Stomach (tissue), 19 donors: ENCODE results near the gene TTLL12. TPM values are rescaled to one million over a fixed set of nuclear protein-coding genes. Genes with fewer than 3 reads are reported as not detected.

Source experiments
- DNase-seq, 2 donors: peaks; one replicate each; pipeline versions ENCODE4 v3.0.0 to v3.0.0-alpha.2; 2013 to 2019
- H3K27ac ChIP-seq, 5 donors: fragments of 200-600 bp in 4 of 5; sonication (generic) in 4 of 5; one replicate each; pipeline ENCODE4 v1.5.1; 2013 to 2019; ENCODE audit warnings: mild to moderate bottlenecking in 1 of 5, moderate library complexity in 1 of 5
- H3K27me3 ChIP-seq, 3 donors: fragments of 200-600 bp; sonication (generic); one replicate each; pipeline ENCODE4 v1.5.1; 2017 to 2019; ENCODE audit warnings: mixed run types in 1 of 3
- H3K36me3 ChIP-seq, 4 donors: fragments of 200-600 bp; sonication (generic); 1 replicate in 3 of 4; 2 replicates in 1 of 4; pipeline ENCODE4 v1.5.1; 2016 to 2019
- H3K4me1 ChIP-seq, 4 donors: fragments of 200-600 bp; sonication (generic); one replicate each; pipeline ENCODE4 v1.5.1; 2016 to 2019
- H3K4me3 ChIP-seq, 4 donors: fragments of 200-600 bp; sonication (generic) in 3 of 4; one replicate each; pipeline ENCODE4 v1.5.1; 2016 to 2019; ENCODE audit warnings: mild to moderate bottlenecking in 1 of 4
- H3K9me3 ChIP-seq, 4 donors: fragments of 200-600 bp; sonication (generic); one replicate each; pipeline ENCODE4 v1.5.1; 2016 to 2019
- CTCF ChIP-seq, 7 experiments: fragments of 450-650 bp in 4 of 7; fragments of 200-600 bp in 3 of 7; sonication (generic) in 3 of 7; IDR thresholded peaks; one replicate each; pipeline ENCODE4 v1.5.1; 2016 to 2019; ENCODE audit warnings: antibody characterized with exemption in 7 of 7, control low read depth in 2 of 7, mild to moderate bottlenecking in 1 of 7
- EP300 ChIP-seq: sonication (generic); formaldehyde crosslinking; IDR thresholded peaks from one replicate; pipeline ENCODE4 v1.6.1; 2017; ENCODE audit warnings: antibody characterized with exemption
- POLR2A ChIP-seq, 4 donors: fragments of 450-650 bp; IDR thresholded peaks; one replicate each; pipeline ENCODE4 v1.6.1; 2016; ENCODE audit warnings: antibody characterized with exemption in 4 of 4, control low read depth in 2 of 4, mild to moderate bottlenecking in 1 of 4, moderate library complexity in 1 of 4
- POLR2AphosphoS5 ChIP-seq, 3 donors: sonication (generic); formaldehyde crosslinking; IDR thresholded peaks; one replicate each; pipeline ENCODE4 v1.6.1; 2016; ENCODE audit warnings: antibody characterized with exemption in 3 of 3
- WGBS, 5 donors: extraction: QIAGEN DNeasy Blood & Tissue Kit in 3 of 5; methylation state at CpG; one replicate each; pipeline versions ENCODE4 v1.1.5 to v1.1.7; 2013 to 2018; 5-methylcytosine and 5-hydroxymethylcytosine counted together
- intact Hi-C: fragments of 100-400 bp; cut with DNase I; formaldehyde crosslinking; loops from one replicate; pipeline ENCODE4 v1.15.1; 2023; ENCODE audit warnings: low total_unique reads
- long read RNA-seq, 10 donors: transcript quantifications; one replicate each; lab custom pipeline, GENCODE V29; 2026
- polyA plus RNA-seq, 3 donors: library from polyadenylated mRNA; stranded (reverse); fragments of 200-250 nt; gene quantifications; one replicate each; pipeline ENCODE4 v1.2.3, GENCODE V29; 2013
- total RNA-seq, 5 donors: library from RNA; depleted of rRNA; stranded (reverse); fragments of >200 nt; gene quantifications; one replicate each; pipeline versions ENCODE4 v1.1.0 to v1.2.3, GENCODE V29; 2014 to 2016
- donor health status: healthy with polysubstance abuse.
- donor health status: Bipolar disorder and iron deficiency.
- donor health status: healthy.

TTLL12 gene
- total RNA-seq (10 to 100 TPM in 4 of 5 donors, 1 to 10 TPM in 1; 4.1 to 64.3 (median 18.7) TPM), polyA plus RNA-seq (10 to 100 TPM; 27.6 to 45.3 (median 32.7) TPM)
- long read RNA-seq, donor 1 = 0 reads
- long read RNA-seq, donor 2, transcript TTLL12-201 (14 exons, 3,385 nt) = major isoform, 5 of 9 reads
- long read RNA-seq, donor 2, partial matches to known transcripts = 0 of 9 reads
- long read RNA-seq, donor 2, other reads (novel, unspliced or antisense) = 0 of 9 reads
- long read RNA-seq, donor 3, transcript TTLL12-201 (14 exons, 3,385 nt) = major isoform, 6 of 6 reads
- long read RNA-seq, donor 3, partial matches to known transcripts = 0 of 6 reads
- long read RNA-seq, donor 3, other reads (novel, unspliced or antisense) = 0 of 6 reads
- long read RNA-seq, donor 4, partial matches to known transcripts = 0 of 1 reads
- long read RNA-seq, donor 4, other reads (novel, unspliced or antisense) = 0 of 1 reads
- long read RNA-seq, donor 5, partial matches to known transcripts = 0 of 4 reads
- long read RNA-seq, donor 5, other reads (novel, unspliced or antisense) = 0 of 4 reads
- long read RNA-seq, donor 6, transcript TTLL12-201 (14 exons, 3,385 nt) = major isoform, 10 of 13 reads
- long read RNA-seq, donor 6, partial matches to known transcripts = 0 of 13 reads
- long read RNA-seq, donor 6, other reads (novel, unspliced or antisense) = 0 of 13 reads
- long read RNA-seq, donor 7, partial matches to known transcripts = 0 of 6 reads
- long read RNA-seq, donor 7, other reads (novel, unspliced or antisense) = 0 of 6 reads
- long read RNA-seq, donor 8, transcript TTLL12-201 (14 exons, 3,385 nt) = major isoform, 5 of 6 reads
- long read RNA-seq, donor 8, partial matches to known transcripts = 0 of 6 reads
- long read RNA-seq, donor 8, other reads (novel, unspliced or antisense) = 0 of 6 reads
- long read RNA-seq, donor 9, partial matches to known transcripts = 0 of 1 reads
- long read RNA-seq, donor 9, other reads (novel, unspliced or antisense) = 0 of 1 reads
- long read RNA-seq, donor 10, partial matches to known transcripts = 0 of 5 reads
- long read RNA-seq, donor 10, other reads (novel, unspliced or antisense) = 0 of 5 reads

- DNase-seq = peak; percentile 56 to 91
- Histone ChIP-seq H3K27ac (peak within 1 kb of the TSS; percentile 92 to 96 (median 96)), H3K9me3 (no peaks in the 10 kb centered on the region), H3K27me3 (no peaks in the 10 kb centered on the region), H3K4me1 (peaks cover 20 to 46% (median 42%) of the 10 kb centered on the region in 4 donors), H3K36me3 (peaks cover 0 to 15% (median 11%) of the 10 kb centered on the region in 4 donors), H3K4me3 (peak within 1 kb of the TSS; percentile 70 to 91 (median 88))
- 1 to 2% (median 1%) methylated on average over 28 to 73 of the region's 87 CpGs for WGBS, 5 donors
- intact Hi-C loops = no loop called here
- TF ChIP-seq CTCF (IDR thresholded peaks at IDR 0.05) = no peak
- TF ChIP-seq POLR2AphosphoS5 (IDR thresholded peaks at IDR 0.05) = peak in 2 of 3 donors; percentile 11 to 14
Observed at GRCh38 chr22:43186272-43187170, at the start of gene TTLL12. TSS of gene TTLL12 (minus strand) at chr22:43187134. CDS start at chr22:43187069, 65 bp downstream.

- H3K27me3 ChIP-seq = peaks cover 0 to 36% (median 0%) of the 10 kb centered on the region in 3 donors
- no peak overlapping the region for H3K27ac ChIP-seq
- TF ChIP-seq POLR2AphosphoS5 (IDR thresholded peaks at IDR 0.05) = no peak
- TF ChIP-seq EP300 = no peak
- TF ChIP-seq CTCF (IDR thresholded peaks at IDR 0.05) = no peak
- no peak for TF ChIP-seq POLR2A (IDR thresholded peaks at IDR 0.05)
- H3K4me3 ChIP-seq = no peak overlapping the region
- no peaks in the 10 kb centered on the region for H3K36me3 ChIP-seq
- H3K9me3 ChIP-seq = no peaks in the 10 kb centered on the region
- intact Hi-C loops = no loop called here
- no peak for DNase-seq
- 62 to 81% (median 73%) methylated on average over 21 to 22 of the region's 22 CpGs for WGBS, 5 donors
- H3K4me1 ChIP-seq = peaks cover 0 to 13% (median 5%) of the 10 kb centered on the region in 4 donors
Observed at GRCh38 chr22:43235445-43236409, 48.8 kb upstream of the TTLL12 start.

GRCh38 chr22:43234264-43234988, 47.5 kb upstream of the TTLL12 start:
- Histone ChIP-seq H3K27ac (no peak overlapping the region), H3K27me3 (peaks cover 0 to 30% (median 0%) of the 10 kb centered on the region in 3 donors), H3K9me3 (no peaks in the 10 kb centered on the region), H3K4me3 (no peak overlapping the region), H3K36me3 (no peaks in the 10 kb centered on the region), H3K4me1 (peaks cover 0 to 10% (median 5%) of the 10 kb centered on the region in 4 donors)
- intact Hi-C loops = no loop called here
- WGBS, 5 donors = 64 to 77% (median 70%) methylated on average over 7 to 9 of the region's 9 CpGs
- TF ChIP-seq CTCF (IDR thresholded peaks at IDR 0.05) (no peak), POLR2A (IDR thresholded peaks at IDR 0.05) (no peak), POLR2AphosphoS5 (IDR thresholded peaks at IDR 0.05) (no peak), EP300 (no peak)
- DNase-seq = no peak
